NCI-H146 (cell line): ENCODE measurements around the gene ACYP2.
A peak's percentile ranks its signal among the peaks of the same experiment; 100 is the strongest.
"Not testable (repeated sequence)": the region's sequence is repeated elsewhere in the genome, so short reads cannot be mapped to it uniquely, and the experiment has no call there.

Experiments
- DNase-seq: peaks from one replicate; lab custom pipeline; 2025; lab: John Stamatoyannopoulos, UW

Gene ACYP2

GRCh38 chr2:54227798-54228197, 112.4 kb downstream of the ACYP2 start:
- DNase-seq = no peak

GRCh38 chr2:54228945-54229344, 113.5 kb downstream of the ACYP2 start:
- DNase-seq = no peak

DNA sequence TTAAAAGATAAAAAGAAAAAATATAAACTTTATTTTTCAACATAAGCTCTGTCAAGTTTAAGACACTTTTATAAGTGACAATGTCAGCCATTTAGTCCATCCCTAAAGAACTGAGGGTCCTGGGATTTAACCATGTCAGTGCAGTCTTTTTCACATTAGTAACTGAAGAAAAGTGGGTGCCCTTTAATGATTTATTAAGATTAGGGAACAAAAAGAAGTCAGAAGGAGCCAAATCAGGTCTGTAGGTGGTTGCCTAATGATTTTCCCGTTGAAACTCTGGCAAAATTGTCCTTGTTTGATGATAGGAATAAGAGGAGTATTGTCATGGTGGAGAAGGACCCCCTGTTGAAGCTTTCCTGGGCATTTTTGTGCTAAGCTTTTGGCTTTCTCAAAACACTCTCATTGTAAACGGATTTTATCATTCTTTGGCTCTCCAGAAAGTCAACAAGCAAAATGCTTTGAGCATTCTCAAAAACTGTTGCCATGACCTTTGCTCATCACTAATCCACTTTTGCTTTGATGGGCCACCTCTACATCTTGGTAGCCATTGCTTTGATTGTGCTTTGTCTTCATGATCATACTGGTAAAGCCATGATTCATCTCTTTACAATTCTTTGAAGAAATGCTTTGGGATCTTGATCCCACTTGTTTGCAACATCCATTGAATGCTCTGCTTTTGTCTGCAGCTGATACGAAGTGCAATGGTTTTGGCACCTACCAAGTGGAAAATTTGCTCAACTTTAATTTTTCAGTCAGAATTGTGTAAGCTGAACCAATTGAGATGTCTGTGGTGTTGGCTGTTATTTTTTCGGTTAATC, 118.6 kb downstream of the ACYP2 start:
- DNase-seq = no peak

DNA sequence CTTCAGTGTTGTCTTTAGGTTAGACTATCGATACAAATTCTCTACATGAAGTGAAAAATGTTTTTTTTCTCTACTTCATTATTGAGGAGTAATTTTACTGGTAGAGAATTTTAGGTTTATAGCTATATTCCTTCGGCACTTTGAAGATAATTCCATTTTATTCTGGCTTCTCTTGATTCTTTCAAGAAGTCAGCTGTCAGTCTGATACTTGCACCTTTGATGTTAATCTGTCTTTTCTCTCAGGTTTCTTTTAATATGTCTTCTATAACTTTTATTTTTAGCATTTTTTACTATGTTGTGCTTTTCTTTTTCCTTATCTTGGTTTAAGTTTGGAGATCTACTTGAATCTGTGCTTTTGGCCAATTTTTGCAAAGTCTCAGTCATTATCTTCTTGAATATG, 122.0 kb downstream of the ACYP2 start:
- no peak for DNase-seq

- peak; percentile 4 for DNase-seq
Measured at GRCh38 chr2:54239427-54239826, 124.0 kb downstream of the ACYP2 start.

DNA sequence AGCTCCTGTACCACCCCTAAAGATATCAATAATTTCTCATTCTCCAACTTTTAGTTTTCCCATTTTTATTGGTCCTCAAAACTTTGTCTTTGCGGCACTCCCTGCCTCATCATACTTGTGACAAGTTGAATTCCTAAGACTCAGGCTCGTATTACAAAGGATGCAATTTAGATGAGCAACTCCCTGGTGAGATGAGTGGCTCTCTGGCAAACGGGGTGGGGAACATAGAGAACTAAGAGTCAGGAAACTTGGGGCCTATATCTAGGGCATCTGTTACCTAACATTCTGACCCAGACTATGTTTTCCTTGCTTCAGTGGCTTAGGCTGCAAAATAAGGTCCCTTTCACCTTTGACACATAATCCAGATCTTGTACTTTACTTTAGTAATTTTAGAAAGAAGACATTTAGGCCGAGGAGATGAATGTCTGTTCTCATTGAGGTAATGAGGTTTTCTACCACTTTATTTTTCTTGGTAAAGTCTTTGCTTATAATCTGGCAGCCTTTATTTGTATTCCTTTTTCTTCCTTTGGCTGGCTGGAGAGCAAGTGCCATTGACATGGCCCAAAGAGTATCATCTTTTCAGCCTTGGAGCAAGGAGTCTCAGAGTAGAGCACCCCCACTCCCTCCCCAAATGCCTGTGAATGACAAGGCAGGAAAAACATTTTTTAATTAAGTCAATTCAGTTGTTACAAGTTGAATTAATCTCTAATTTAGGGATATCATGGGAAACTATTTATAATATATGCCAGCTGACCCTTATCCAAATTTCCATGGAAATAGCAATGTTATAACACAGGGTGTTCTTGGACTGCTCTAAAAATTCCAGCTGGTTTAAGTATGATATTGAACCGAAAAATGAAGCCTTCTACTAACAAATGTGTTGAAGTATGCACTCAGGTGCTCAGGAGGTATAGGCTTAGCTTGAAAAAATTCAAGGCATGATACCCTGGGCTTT, 125.4 kb downstream of the ACYP2 start:
- DNase-seq = no peak

- DNase-seq = no peak
Measured at GRCh38 chr2:54247115-54247514, 131.7 kb downstream of the ACYP2 start.

- no peak for DNase-seq
Measured at GRCh38 chr2:54249629-54250028, 134.2 kb downstream of the ACYP2 start.

- DNase-seq = peak; percentile 6
Measured at GRCh38 chr2:54254180-54254579, 138.8 kb downstream of the ACYP2 start.

GRCh38 chr2:54255230-54256090, 140.0 kb downstream of the ACYP2 start:
- no peak for DNase-seq

DNA sequence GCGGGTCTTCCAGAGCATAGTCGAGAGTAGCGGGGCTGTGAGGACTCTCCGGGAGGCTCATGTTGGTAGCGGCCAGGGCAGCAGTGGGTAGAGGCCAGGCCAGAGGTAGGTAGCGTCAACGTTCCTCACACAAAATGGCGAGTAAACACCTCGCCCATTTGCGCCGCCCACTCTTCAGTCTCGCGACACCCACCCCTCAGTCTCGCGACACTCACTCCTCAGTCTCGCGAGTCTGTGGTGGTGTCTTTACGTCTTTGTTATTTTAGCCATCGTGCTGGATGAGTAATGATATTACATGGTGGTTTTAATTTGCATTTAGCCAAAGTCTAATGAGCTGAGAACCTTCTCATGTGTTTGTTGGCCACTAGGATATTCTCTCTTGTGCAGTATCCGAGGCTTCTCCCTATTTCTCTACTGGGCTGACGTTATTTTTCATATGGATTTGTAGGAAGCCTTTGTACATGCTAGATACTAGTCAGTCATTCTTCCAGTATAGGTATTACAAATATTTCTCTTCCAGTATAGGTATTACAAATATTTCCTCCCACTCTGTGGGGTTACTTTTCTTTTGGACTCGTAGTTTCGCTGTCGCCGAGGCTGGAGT, 140.8 kb downstream of the ACYP2 start, which contains the start of gene TSPYL6:
TSS of gene TSPYL6 (minus strand) at position 139 of the 604 bp plus-strand sequence. CDS start at position 61, 78 bp downstream.
- no peak for DNase-seq

GRCh38 chr2:54258166-54258565, 142.8 kb downstream of the ACYP2 start:
- DNase-seq = no peak

- DNase-seq = no peak
Measured at GRCh38 chr2:54259413-54260240, 144.2 kb downstream of the ACYP2 start.

DNA sequence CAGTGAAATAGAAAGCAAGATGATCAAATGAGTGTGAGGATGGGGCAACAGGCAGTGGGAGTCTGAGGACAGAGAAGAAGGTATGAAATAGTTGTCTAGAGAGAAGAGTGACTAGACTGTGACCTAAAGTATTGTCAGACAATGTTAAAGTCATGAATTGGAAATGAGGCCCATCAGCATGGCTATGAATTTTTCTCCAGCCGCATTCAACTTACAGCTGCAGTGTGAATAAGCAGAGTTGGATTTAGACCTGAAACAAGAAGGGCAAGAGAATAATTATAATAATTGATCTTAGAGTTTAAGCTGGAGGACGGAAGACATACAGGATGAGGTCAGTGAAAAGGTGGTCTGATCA, 144.8 kb downstream of the ACYP2 start:
- no peak for DNase-seq

GRCh38 chr2:54261537-54261936, 146.1 kb downstream of the ACYP2 start:
- no peak for DNase-seq

DNA sequence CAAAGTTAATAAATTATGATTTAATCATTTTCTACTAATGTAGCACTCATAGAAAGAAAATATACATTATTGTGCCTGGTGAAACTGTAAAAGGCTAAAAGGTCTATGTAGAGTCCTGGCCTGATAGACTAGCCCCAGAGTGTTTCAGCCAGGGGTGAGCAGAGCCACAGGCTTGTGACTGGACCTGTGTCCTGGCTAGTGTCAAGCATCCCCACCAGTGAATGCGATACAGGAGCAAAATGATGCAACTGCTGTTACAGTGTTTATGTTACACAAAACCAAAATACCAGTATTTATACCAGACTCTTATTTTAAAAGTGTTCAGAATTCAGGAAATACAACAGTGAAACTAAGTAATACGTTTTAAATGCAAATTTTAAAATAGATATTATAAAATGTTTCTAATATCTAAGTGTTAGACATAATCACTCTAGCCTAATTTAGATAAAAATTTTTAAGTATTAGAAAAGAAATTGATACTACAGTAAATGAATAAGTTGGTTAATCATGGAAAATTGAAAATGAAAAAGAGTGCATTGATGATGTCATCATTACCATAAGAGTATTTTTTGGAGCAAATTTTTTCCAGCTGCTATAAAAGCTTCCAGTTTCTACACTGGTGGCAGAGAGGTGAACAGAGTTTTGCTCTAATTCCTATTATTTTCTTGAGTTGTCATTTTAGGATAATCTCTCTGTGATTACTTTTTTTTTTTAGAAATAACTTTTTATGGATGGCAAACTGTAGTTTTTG, 146.8 kb downstream of the ACYP2 start:
- no peak for DNase-seq

GRCh38 chr2:54265081-54265480, 149.7 kb downstream of the ACYP2 start:
- DNase-seq = not testable (repeated sequence)

- no peak for DNase-seq
Measured at GRCh38 chr2:54267577-54267976, 152.2 kb downstream of the ACYP2 start.

- no peak for DNase-seq
Measured at GRCh38 chr2:54271189-54271588, 155.8 kb downstream of the ACYP2 start.
